Measurements from ENCODE around the gene TSPYL6.

DNA sequence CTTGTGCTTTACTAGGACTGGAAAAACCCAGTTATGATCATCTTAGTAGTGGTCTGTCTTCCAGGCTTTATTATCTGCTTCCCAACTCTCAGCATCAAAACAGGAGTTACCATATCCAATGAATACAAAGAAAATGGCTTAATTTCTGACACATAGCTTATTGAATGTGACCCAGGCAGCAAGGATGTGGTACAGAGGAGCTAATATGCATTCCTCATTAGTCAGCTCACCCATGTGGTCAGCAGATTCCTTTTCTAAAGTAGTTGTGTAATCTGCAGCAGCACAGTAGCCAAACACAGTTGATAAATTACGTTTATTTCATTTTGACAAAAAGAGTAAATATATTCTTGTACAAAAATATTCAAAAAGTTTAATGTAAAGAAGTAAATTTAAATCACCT is 43.6 kb downstream of the TSPYL6 start:
- TF ChIP-seq, protein P1, sequence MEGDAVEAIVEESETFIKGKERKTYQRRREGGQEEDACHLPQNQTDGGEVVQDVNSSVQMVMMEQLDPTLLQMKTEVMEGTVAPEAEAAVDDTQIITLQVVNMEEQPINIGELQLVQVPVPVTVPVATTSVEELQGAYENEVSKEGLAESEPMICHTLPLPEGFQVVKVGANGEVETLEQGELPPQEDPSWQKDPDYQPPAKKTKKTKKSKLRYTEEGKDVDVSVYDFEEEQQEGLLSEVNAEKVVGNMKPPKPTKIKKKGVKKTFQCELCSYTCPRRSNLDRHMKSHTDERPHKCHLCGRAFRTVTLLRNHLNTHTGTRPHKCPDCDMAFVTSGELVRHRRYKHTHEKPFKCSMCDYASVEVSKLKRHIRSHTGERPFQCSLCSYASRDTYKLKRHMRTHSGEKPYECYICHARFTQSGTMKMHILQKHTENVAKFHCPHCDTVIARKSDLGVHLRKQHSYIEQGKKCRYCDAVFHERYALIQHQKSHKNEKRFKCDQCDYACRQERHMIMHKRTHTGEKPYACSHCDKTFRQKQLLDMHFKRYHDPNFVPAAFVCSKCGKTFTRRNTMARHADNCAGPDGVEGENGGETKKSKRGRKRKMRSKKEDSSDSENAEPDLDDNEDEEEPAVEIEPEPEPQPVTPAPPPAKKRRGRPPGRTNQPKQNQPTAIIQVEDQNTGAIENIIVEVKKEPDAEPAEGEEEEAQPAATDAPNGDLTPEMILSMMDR (IDR thresholded peaks at IDR 0.05), result no peak
- no peak for TF ChIP-seq POLR2A (IDR thresholded peaks at IDR 0.05)

Data from body of pancreas (tissue), 4 donors.